SK-N-SH (cell line): ENCODE measurements around the gene CYCS.
A peak's percentile ranks its signal among the peaks of the same experiment; 100 is the strongest.

Experiments used
- CHD2 ChIP-seq: fragments of 150-350 bp; IDR thresholded peaks from 2 replicates; pipeline ENCODE4 v1.6.1; 2018; ENCODE audit warnings: low read length; ENCODE audit not compliant: partially characterized antibody
- CTCF ChIP-seq: fragments of 200-600 bp; sonication (generic); IDR thresholded peaks from 2 replicates; pipeline ENCODE4 v1.6.1; 2017; ENCODE audit warnings: antibody characterized with exemption, mild to moderate bottlenecking, moderate library complexity
- ELF1 ChIP-seq: IDR thresholded peaks from 2 replicates; pipeline ENCODE4 v1.4.0; 2012
- EP300 ChIP-seq, 2 experiments: IDR thresholded peaks; 2 replicates each; pipeline versions ENCODE4 v1.4.0 to v1.6.1; 2012; ENCODE audit warnings: borderline replicate concordance in 1 of 2, low read depth in 1 of 2, low read length in 1 of 2
- GABPA ChIP-seq: IDR thresholded peaks from 2 replicates; pipeline ENCODE4 v1.4.0; 2012; ENCODE audit warnings: low read depth, mild to moderate bottlenecking
- MAX ChIP-seq: IDR thresholded peaks from 2 replicates; pipeline ENCODE4 v1.4.0; 2012; ENCODE audit warnings: low read depth
- PBX3 ChIP-seq: IDR thresholded peaks from 2 replicates; pipeline ENCODE4; 2012
- POLR2AphosphoS5 ChIP-seq: IDR thresholded peaks from 2 replicates; pipeline ENCODE4 v1.6.1; 2012; ENCODE audit warnings: low read depth, low read length
- RAD21 ChIP-seq: IDR thresholded peaks from 2 replicates; pipeline ENCODE4 v1.6.1; 2012; ENCODE audit warnings: mild to moderate bottlenecking, low read length
- RXRA ChIP-seq: IDR thresholded peaks from 2 replicates; pipeline ENCODE4 v1.4.0; 2012; ENCODE audit warnings: low read depth, mild to moderate bottlenecking, borderline replicate concordance
- SMC3 ChIP-seq: IDR thresholded peaks from 2 replicates; pipeline ENCODE4 v1.6.1; 2012; ENCODE audit warnings: low read depth, low read length, improper control_type of control experiment
- TAF1 ChIP-seq: IDR thresholded peaks from 2 replicates; pipeline ENCODE4 v1.6.1; 2012; ENCODE audit warnings: low read depth, mild to moderate bottlenecking, low read length, moderate library complexity, borderline replicate concordance
- TCF12 ChIP-seq: IDR thresholded peaks from 2 replicates; pipeline ENCODE4 v1.4.0; 2012
- YY1 ChIP-seq: IDR thresholded peaks from 2 replicates; pipeline ENCODE4 v1.4.0; 2012; ENCODE audit warnings: low read depth, mild to moderate bottlenecking

- no peak for TF ChIP-seq PBX3
- no peak for TF ChIP-seq CTCF
- no peak for TF ChIP-seq RAD21
- no peak for TF ChIP-seq MAX
- no peak for TF ChIP-seq TAF1
- no peak for TF ChIP-seq RXRA
- TF ChIP-seq CHD2: no peak
- TF ChIP-seq YY1: no peak
- TF ChIP-seq POLR2AphosphoS5: peak; percentile 39; the same call in 1 of the 2 replicates
- no peak for TF ChIP-seq GABPA
- no peak for TF ChIP-seq EP300 (IDR thresholded peaks at IDR 0.05; ENCODE audit: borderline replicate concordance in 1 of 2, low read depth in 1 of 2, low read length in 1 of 2)
- no peak for TF ChIP-seq TCF12
- no peak for TF ChIP-seq ELF1
- TF ChIP-seq SMC3: no peak
Measured at GRCh38 chr7:25117226-25118047, 7.6 kb downstream of the CYCS start.
